Measurements from ENCODE around the gene SEPTIN10. TPM values are rescaled to one million over a fixed set of nuclear protein-coding genes. Genes with fewer than 3 reads are reported as not detected.

The SEPTIN10 gene
- total RNA-seq, result 100 to 1,000 TPM in 2 of 4 donors, 10 to 100 TPM in 2; 39.6 to 151 (median 106) TPM

GRCh38 chr2:109613922-109614714 lies at the start of gene SEPTIN10, which contains the start of gene SOWAHC:
TSS of gene SEPTIN10 (minus strand) at chr2:109613966. CDS start at chr2:109613827, 139 bp downstream.
TSS of gene SOWAHC (plus strand) at chr2:109614364. CDS start at chr2:109614490, 126 bp downstream.
- Histone ChIP-seq H3K9me3 (no peaks in the 10 kb centered on the region), H3K4me1 (peaks cover 15 to 65% (median 38%) of the 10 kb centered on the region in 4 donors), H3K4me3 (peak within 1 kb of the TSS; percentile 53 to 82 (median 70)), H3K27ac (peak within 1 kb of the TSS; percentile 98 to 99 (median 98)), H3K27me3 (no peaks in the 10 kb centered on the region), H3K36me3 (no peaks in the 10 kb centered on the region)
- intact Hi-C loops (cut with DNase I; ENCODE audit: low total_unique reads) (loop anchor here (5.0 kb wide), 1 partner anchor 78 kb away; no protein-coding TSS in a partner anchor), in situ Hi-C loops (cut with MboI; ENCODE audit: low pct_ligation_motif_present in 1 of 4, low pct_unique_long_range_greater_than_20kb in 1 of 4, low sequenced_read_pairs in 3 of 4) (no loop called here)
- TF ChIP-seq EP300 (IDR thresholded peaks at IDR 0.05; ENCODE audit: low read depth), result peak; percentile 11
- peak; percentile 82 to 93 (median 93) for TF ChIP-seq POLR2AphosphoS5 (IDR thresholded peaks at IDR 0.05)
- no peak for TF ChIP-seq CTCF (IDR thresholded peaks at IDR 0.05)
- peak; percentile 79 for TF ChIP-seq POLR2A (IDR thresholded peaks at IDR 0.05)
- 4% methylated on average over 54 of the region's 104 CpGs; no CpG with 5 or more reads in 1 of the 2 donors for WGBS, 2 donors (ENCODE audit: low coverage in 1 of 2)
- DNase-seq, result peak; percentile 96

- peak in 3 of 5 experiments; percentile 15 to 36 (median 21) for TF ChIP-seq CTCF (IDR thresholded peaks at IDR 0.05)
- no peak for TF ChIP-seq POLR2A (IDR thresholded peaks at IDR 0.05)
- TF ChIP-seq EP300 (IDR thresholded peaks at IDR 0.05; ENCODE audit: low read depth), result no peak
- TF ChIP-seq POLR2AphosphoS5 (IDR thresholded peaks at IDR 0.05), result no peak
- Histone ChIP-seq H3K4me3 (no peak overlapping the region), H3K27me3 (no peaks in the 10 kb centered on the region), H3K36me3 (no peaks in the 10 kb centered on the region), H3K27ac (no peak overlapping the region), H3K9me3 (no peaks in the 10 kb centered on the region), H3K4me1 (peaks cover 0 to 4% (median 0%) of the 10 kb centered on the region in 4 donors)
- no peak for DNase-seq
- intact Hi-C loops (cut with DNase I; ENCODE audit: low total_unique reads), result no loop called here
- in situ Hi-C loops (cut with MboI; ENCODE audit: low pct_ligation_motif_present in 1 of 4, low pct_unique_long_range_greater_than_20kb in 1 of 4, low sequenced_read_pairs in 3 of 4), result no loop called here
Observed at GRCh38 chr2:109662889-109663288, 49.1 kb upstream of the SEPTIN10 start.

GRCh38 chr2:109660046-109660860 lies 46.5 kb upstream of the SEPTIN10 start:
- in situ Hi-C loops (cut with MboI; ENCODE audit: low pct_ligation_motif_present in 1 of 4, low pct_unique_long_range_greater_than_20kb in 1 of 4, low sequenced_read_pairs in 3 of 4), result no loop called here

GRCh38 chr2:109659396-109660045 lies 45.8 kb upstream of the SEPTIN10 start:
- Histone ChIP-seq H3K4me3 (no peak overlapping the region), H3K9me3 (no peaks in the 10 kb centered on the region), H3K4me1 (peaks cover 0 to 4% (median 0%) of the 10 kb centered on the region in 4 donors), H3K27ac (no peak overlapping the region), H3K36me3 (no peaks in the 10 kb centered on the region), H3K27me3 (no peaks in the 10 kb centered on the region)
- WGBS, 2 donors (ENCODE audit: low coverage in 1 of 2), result 70 to 75% methylated on average over 2 to 9 of the region's 9 CpGs
- intact Hi-C loops (cut with DNase I; ENCODE audit: low total_unique reads), result no loop called here
- DNase-seq, result no peak
- in situ Hi-C loops (cut with MboI; ENCODE audit: low pct_ligation_motif_present in 1 of 4, low pct_unique_long_range_greater_than_20kb in 1 of 4, low sequenced_read_pairs in 3 of 4), result no loop called here
- TF ChIP-seq POLR2AphosphoS5 (IDR thresholded peaks at IDR 0.05) (no peak), POLR2A (IDR thresholded peaks at IDR 0.05) (no peak), EP300 (IDR thresholded peaks at IDR 0.05; ENCODE audit: low read depth) (no peak), CTCF (IDR thresholded peaks at IDR 0.05) (no peak)

More at GRCh38 chr2:109660046-109660860, 46.5 kb upstream of the SEPTIN10 start:
- no peak for DNase-seq
- TF ChIP-seq POLR2A (IDR thresholded peaks at IDR 0.05) (no peak), POLR2AphosphoS5 (IDR thresholded peaks at IDR 0.05) (no peak)
- Histone ChIP-seq H3K4me3 (no peak overlapping the region), H3K36me3 (no peaks in the 10 kb centered on the region), H3K27ac (no peak overlapping the region), H3K4me1 (peaks cover 0 to 4% (median 0%) of the 10 kb centered on the region in 4 donors), H3K9me3 (no peaks in the 10 kb centered on the region), H3K27me3 (no peaks in the 10 kb centered on the region)
- WGBS, 2 donors (ENCODE audit: low coverage in 1 of 2), result 71% methylated on average over 3 of the region's 3 CpGs; no CpG with 5 or more reads in 1 of the 2 donors
- intact Hi-C loops (cut with DNase I; ENCODE audit: low total_unique reads), result no loop called here
